DMS114 treated with DMSO at 0.1 percent for 48 hours (cell line): ENCODE measurements around the gene RXFP4.

Experiments
- DNase-seq: peaks from one replicate; lab custom pipeline; 2025; ENCODE audit not compliant: unreplicated experiment; lab: John Stamatoyannopoulos, UW

The RXFP4 gene

DNA sequence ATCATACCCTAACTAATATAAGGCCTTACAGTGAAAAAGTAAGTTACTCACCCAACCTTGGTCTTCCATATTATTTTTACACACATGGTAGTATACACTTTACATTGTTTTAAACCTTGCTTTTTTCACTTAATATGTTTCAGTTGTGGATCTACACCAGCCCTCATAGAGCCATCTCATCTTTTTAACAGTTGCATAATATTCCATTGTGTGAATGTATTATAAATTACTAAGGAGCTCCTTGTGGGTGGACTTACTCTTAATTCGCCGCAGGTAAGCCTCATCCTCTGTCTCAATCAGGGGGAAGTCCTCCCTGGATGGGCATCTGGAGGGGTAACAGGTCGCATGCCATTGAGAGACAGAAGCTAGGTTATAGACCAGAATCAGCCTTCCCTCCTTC lies 13.2 kb downstream of the RXFP4 start:
- no peak for DNase-seq

DNA sequence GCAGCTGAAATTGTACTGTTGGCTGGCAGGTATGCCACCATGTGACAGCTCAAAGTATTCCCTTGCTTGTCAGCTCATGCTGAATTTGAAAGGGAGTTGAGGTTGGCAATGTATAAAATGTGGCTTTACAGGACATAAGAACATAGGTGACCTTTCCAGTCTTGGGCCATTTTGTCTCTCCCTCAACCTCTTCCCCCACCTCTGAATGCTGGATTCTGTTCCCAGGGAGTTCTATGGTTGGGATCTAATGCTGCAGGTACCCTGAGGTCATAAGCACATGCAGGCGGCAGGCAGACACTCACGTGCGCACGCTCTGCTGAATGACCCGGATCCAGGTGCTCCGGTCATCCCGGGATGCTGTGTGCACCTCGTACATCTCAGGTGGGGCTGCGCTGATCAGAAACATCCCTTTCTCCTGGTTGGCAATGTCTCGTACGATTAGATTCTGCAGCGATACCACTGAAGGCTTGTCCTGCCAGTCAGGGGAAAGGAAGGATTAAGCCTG lies 16.0 kb downstream of the RXFP4 start:
- no peak for DNase-seq

DNA sequence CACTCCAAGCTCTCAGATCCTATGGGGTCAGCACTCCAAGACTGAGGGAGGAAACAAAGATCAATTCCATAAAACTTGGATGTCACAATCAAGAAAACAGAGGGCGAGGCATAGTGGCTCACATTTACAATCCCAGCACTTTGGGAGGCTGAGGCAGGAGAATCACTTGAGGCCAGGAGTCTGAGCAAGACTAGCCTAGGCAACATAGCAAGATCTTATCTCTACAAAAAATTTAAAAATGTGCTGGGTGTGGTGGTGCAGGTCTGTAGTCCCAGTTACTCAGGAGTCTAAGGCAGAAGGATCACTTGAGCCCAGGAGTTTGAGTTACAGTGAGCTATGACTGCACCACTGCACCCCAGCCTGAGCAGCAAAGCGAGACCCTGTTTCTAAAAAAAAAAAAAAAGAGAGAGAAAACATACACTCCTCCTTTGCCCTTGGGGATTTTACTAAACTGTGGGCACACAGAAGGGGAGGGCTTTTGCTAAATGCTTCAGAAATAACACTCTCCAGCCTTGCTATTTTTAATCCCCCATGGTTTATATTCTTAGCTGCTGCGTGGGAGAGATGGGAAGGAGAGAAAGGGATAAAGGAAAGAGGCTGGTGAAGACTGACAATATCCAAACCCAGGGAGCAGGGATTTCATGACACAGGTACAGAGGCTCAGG lies 18.8 kb downstream of the RXFP4 start:
- DNase-seq = no peak

DNA sequence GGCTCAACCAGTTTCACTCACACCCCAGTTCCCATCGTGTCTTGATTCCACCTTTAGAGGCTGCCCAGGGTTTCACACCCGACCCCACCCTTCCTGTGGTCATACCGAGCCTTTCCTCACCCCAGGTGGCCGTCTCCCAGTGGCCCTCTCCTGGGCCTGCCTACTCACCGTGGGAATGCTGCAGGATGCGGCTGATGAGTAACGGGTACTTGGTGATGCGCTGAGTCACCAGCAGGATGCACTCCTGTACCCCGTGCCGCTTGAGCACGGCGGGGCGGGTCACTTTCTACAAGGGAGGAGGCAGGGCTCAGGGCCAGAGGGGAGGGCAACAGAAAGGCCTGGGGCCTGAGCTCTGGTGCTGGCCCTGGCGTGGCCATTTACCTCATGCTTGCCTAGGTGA lies 20.5 kb downstream of the RXFP4 start:
- DNase-seq = no peak

DNA sequence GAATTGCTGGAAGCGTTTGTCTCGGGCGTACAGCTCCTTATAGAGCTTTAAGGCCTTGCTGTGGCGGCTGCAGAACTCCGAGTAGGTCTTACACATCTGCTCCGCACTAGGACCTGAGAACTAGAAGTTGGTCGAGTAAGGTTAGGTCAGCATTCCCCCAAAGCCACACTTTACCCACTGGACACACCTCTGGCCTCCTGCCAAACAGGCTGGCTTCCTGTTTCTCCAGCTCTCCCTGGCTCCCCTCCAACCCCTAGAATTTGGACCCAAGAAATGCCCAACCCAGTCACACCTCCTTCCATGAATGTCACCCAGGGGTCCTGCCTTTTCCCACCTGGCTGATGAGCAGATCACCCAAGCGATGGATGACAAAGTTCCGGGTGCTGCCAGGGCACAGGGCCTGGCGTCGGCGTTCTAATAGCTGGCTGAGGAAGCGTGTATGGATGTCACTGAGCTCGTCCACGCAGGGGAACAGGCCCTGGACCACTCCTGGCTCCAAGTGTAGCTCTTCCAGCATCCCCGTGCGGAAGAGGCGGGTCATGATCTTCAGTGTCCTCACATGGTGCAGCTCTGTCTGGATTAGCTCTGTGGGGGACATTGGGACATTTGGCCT lies 21.3 kb downstream of the RXFP4 start:
- DNase-seq = no peak

DNA sequence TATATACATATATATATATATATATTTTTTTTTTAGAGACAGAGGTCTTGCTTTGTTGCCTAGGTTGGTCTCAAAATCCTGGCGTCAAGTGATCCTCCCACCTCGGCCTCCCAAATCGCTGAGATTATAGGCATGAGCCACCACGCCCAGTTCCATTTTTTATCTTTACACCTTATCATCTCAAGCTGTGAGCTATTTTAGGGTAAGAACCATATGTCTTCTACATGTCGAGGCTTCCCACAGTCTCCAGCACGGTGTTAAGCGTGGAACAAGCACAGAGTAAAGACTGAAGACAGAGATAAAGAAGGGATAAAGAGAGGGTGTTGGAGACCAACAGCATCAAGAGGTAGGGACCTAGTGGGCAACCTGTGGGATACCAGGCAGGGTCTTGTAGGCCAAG lies 22.8 kb downstream of the RXFP4 start:
- no peak for DNase-seq

DNA sequence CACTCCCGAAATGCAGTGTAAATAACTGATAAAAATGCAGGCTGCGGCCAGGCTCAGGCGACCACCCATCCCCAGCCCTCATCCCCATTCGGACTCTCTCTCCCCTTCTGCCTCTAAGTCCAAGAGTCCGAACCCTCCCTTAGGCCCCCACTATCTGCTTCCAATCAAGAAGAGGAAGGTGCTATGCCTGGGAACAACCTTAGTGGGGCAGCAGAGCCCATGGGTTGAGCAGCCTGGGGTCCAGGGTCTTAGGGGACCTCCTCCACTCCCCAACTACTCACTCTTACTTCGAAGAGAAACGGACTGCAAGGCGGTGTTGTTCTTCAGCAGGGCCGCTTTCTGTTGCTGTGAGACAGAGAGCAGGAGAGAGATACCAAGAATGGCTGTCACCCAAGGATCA lies 24.7 kb downstream of the RXFP4 start:
- no peak for DNase-seq

DNA sequence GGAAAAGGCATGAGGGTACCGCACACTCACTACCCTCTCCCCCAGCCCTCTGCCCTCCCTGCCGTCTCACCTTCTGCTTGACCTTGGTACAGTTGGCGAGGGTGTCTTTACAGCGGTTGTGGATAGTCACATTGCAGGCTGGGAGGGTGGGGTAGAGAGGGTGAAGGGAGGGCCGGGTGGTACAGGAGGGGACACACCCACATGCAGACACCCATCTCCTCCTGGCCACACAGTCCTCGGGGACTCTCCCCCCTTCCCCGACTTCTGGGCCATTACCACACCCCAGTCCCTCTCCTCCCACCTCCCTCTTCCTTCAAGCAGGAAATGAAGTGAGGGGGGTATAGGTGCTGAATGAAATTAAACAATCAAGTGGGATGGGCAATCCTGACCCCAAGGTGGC lies 25.3 kb downstream of the RXFP4 start:
- no peak for DNase-seq

DNA sequence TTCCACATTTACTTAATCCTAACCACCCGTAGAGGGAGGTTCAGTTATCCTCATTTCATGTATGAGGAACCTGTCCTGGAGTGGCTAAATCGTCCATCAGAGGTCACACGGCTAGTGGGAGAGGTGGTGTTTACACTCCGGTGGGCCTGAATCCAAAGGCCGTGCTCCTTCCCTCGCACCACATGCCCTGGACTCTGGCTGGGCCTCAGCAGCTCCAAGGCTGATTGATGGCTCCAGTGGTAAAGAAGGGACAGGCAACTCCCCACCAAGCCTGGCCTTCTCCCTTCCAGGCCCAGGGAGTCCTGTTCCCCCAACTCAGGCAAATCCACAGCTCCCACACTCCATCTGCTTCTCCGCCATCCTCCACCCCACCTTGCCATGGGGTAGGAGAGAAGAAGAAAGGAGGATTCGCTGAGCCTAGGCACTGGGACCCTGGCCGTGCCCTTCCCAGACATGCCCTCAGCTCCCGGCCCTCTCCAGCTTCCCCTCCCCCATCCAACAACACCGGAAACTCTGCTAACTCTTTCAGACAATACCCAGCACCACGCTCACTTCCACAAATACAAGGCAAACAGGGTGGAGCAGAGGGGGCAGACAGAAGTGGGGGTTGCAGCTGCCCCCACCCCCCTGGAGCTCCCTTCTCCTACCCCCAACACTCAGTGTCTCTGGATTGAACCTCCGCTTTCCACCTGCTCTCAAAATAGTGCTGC lies 26.1 kb downstream of the RXFP4 start:
- no peak for DNase-seq

DNA sequence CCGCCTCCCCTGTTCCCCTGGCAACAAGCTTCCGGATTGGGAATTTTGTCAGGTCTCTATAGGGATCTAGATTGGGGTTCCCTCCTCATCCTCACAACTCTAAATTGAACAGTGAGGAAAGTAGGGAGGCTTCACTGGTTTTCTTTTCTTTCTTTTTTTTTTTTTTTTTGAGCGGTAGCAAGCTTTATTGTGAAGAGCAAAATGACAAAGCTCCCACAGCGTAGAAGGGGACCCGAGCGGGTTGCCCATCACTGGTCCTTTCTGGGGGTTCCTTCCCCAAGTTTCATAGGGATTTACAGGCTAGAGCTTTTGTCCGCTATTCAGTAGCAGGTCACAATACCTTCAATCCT lies 26.6 kb downstream of the RXFP4 start:
- no peak for DNase-seq

DNA sequence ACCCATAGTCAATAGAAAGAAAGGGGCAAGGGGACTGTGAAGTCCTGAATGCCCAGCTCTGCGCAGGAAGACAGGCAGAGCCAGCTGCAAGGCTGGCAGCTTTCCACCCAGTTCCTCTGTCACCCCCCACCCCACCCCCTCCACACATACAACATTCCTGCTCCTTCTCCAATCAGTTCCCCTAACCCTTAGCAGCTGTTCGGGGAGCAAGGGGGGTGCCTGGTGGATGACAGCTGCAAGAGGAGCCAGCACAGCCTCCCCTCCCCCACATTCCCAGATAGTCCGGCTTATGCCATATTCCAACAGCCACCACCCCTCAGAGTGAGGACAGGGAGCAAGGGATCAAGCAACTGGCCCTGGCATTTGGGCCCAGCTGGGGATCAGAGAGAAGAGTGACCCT lies 27.2 kb downstream of the RXFP4 start:
- no peak for DNase-seq

DNA sequence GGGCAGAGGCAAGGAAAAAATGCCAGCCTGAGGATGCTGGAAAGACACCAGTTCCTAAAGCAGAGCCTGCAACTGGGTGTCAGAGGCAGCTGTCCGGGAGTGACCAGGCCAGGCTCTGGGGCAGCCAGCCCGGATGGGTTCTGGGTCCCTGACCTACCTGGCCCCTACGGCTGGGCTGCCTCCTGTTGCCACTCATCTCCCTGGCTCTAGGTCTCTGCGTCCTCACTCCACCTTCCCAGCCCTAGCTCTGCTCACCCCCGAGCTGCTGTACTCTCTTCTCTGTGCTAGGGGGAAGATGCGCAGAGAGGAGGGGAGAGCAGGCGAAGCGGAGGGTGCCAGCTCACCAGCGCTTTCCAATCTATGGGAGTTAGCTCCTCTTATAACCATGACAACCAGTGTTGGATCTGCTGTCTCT lies 27.9 kb downstream of the RXFP4 start:
- no peak for DNase-seq

DNA sequence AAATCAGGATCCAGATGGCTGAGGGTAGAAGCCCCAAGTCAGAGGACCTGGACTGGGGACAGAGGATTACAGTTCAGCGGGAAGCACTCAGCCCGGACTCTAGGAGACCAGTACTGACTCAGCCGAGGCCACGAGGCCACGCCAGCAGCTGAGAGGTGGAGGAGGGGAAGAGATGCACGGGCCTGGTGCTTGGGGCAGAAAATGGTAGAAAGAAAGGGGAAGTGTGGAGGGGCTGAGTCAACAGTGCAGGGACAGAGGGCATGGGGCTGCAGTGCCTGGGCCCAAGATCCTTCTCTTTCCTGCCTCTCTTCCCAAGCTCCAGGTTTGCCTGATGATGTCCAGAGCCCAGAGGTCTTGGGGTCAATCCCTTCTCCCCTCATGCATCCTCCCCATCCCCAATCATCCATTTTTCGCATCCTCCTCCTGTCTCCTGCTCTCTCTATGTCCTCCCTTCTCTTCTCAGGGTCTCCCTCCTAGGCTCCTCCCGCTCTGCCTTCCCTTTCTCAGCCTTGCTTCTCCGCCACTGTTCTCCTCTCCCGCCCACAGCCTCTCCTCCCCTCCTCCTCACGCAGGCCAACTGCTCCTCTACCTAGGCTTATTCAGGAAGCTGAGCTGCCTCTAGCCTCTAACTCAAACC lies 29.2 kb downstream of the RXFP4 start:
- DNase-seq = no peak

DNA sequence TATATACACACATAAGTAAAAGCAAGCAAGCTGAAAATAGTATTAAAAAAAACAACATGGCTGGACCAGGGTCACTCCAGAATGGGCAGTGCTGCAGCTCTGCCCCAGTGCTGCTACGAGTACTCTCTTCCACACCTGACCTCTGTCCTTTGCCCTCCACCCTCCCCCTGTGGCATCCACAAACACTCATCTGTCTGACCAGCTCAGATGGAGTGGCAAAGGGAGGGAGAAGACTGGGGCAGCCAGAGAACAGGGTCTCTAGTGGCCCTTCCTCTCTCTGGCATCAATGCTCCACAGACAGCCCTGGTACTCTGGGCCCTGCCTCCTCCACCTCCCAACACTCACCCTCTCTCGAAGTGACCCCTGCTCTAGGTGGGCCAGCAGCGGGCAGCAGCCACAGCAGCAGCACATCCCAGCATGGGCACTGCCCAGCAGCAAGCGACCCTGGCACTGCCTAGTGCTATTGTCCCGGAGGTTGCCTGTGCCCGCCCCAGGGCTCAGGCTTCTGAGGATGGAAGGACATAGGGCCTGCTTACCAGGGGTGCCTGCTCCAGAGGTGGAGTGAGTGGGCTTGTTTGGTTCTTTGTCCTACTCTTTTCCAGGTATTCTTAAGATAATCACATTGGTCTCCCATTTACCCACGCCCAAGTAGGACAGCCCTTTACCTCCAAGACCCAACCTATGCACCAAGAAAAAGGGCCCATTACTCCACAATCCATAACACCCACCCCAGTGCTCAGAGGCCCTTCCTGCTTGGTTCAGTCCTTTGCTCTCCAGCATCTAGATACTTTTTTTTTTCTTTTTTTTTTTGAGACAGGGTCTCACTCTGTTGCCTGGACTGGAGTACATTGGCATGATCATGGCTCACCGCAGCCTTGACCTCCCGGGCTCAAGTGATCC lies 30.7 kb downstream of the RXFP4 start:
- DNase-seq = no peak

DNA sequence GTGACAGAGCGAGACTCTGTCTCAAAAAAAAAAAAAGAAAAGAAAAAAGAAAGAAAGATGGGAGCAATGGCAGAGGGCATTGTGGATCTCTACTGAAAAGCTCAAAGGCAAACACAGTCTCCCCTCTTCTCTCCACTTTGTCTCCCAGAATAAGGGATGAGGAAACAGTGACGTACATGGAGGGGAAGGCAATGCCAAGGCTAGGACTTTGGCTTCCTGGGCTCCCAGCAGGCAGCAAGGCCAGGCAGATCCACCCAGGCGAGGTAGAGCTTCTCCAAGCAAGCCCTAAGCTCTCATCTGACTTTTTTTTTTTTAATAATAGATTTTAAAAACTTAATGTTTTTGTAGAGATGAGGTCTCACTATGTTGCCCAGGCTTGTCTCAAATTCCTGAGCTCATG lies 32.3 kb downstream of the RXFP4 start:
- no peak for DNase-seq

DNA sequence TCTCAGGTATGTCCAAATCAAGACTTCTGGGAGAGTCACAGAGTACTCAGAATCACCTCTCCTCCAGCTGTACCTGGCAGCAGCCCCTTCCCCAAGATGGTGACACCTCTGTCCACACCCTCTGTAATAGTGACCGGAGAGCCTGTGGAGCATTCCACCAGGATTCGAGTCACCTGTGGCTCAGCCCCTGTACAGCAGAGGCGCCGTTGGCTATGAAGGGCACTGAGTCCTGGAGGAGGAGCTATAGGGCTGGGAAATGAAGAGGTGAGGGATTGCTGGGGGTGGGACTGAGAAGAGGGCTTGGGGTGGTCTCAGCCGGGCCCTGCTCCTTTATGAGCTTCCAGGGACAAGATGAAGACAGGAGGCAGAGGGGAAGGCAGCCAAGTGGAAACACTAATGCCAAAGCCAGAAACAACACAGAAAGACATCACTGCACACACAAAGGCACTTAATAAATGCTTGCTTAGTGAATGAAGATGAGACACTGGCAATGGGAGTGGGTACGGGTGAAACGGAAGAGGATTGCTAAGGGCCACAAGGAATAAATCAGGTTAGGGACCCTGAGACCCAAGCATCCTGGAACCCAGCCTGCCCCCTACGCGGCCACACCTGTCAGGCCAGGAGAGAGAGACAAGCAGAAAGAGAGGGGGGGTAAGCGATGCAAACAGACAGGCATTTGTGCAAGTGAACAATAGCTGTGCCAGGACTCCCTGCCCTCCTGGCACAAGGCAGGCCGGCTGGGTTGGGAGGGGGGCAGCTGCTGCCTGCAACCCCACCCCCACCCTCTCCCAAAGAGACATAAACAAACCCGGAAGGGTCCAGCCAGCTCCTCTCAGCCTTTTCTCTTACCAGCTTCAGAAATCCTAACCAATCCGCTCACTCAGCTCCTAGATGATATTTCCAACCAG lies 33.0 kb downstream of the RXFP4 start:
- no peak for DNase-seq

DNA sequence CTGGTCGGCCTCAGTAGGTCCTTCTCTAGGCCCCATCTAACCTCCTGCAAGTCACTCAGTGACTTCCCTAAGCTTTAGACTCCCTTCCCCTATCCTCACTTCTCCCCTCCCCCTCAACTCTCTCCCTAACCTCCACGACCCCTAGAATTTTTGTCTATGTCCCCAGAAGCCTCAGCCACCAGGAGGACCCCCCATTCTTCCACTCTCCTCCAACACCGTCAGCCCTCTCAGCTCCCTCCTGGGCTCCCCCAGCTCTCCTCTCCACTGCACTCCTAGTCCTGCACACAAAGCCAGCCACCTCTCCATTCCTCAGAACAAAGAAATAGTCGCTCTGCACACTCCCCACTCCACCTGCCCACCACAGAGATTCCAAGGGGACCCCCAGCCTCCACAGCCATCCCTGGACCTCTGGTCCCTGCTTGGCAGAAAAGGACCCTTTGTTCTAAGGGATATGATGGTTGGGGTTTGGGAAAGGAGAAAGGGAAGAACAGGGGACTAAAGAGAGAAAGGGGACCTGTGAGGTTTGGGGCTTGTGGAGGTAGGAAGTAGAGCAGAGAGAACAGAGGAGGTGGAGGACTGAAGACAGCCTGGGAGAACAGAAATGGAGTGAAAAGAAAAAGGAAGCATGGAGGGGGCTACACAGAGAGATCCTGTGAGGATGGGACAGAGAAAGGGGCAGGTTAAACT lies 34.1 kb downstream of the RXFP4 start:
- no peak for DNase-seq

DNA sequence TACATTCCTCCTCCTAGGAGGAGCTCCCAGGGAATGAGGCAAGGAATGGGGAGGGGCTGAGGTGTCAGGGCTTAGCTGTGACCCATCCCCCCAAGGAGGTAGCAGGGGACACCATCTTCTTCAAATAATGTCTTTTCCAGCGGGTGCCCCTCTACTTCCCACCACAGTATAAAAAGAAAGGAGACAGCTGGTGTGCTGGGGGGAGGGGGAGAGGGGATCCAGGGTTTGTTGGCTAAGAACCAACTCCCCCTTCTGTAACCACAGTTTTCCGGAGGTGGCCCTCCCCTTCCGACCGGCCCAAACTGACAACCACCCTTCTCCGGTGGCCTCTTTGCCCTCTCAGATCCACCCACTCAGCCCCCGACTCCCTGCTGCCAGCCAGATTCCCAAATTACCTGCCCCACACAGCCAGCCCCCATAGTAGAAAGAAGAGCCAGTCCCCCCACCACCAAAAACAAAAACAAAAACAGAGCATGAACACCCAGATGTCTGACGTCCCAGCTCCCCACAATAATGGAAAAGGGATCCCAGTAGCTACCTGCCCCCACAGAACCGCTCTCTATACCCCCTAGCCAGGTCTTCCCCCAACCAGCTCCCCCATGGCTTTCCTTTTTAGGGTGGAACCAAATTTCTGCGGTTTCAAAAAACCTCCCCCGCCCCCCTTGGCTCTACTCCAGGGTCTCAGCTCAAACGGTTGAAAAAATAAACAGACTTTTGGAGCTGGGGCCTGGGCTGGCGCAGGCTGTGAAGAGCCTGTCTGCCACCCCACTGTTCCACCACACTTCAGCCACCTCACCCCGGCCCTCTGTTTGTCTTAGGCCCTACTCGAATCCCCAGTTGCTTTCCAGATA lies 34.8 kb downstream of the RXFP4 start:
- no peak for DNase-seq
